NCI-H146 (cell line): Measurements from ENCODE around the gene PCBP2.
A peak's percentile ranks its signal among the peaks of the same experiment; 100 is the strongest.

Experiments
- DNase-seq: peaks from one replicate; lab custom pipeline; 2025; lab: John Stamatoyannopoulos, UW

Gene PCBP2

DNA sequence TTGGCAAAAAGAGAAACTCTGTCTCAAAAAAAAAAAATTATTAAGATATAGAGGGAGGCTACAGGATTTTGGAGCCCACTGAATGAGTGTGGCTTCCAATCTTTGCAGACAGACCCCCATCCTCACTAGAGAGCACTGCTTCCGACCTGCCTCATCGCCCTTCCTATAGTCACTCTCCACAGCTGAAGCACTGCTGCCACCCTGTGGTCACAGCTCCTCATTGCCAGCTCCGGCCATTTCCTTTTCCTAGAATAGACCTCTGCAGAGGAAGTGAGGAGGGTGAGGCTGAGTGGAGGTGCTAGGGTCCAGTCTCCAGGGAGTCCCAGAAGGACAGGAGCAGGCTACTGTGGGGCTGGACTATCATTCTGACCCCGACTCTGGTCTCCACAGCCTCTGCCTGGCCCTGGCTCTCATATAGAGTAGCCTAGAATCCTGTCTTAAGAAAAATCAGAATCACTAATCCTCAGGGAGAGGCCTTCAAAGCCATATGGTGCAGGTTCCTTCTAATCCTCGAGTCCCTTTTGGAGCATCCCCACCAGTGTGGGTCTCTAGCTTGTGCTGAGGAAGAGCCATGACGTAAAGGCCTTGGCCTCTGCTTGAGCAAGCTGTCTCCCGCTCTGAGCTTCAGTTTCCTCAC is 56.8 kb downstream of the PCBP2 start:
- DNase-seq: peak; percentile 76

DNA sequence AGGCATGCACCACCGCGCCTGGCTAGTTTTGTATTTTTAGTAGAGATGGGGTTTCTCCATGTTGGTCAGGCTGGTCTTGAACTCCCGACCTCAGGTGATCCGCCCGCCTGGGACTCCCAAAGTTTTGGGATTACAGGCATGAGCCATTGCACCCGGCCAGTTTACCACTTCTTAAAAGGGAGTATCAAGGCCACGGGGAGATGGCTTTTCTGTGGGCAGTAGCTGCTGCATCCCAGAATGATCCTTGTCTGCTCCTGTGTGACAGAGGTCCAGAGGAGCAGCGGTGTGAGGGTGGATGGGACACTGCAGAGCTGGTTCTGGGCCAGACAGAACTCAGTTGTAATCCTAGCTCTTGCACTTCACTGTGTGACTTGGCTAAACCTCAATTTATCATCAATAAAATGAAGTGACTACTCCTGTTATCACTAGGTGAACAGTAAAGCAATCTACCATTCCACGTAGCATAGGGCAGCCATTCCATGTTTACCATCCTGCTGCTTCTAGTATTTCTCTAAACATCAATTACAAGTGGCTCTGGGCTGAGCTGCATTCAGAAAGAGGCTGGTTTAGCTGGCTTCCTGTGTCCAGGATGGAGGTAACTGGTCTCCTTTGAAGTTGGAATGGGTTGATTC is 58.4 kb downstream of the PCBP2 start:
- DNase-seq: no peak

DNA sequence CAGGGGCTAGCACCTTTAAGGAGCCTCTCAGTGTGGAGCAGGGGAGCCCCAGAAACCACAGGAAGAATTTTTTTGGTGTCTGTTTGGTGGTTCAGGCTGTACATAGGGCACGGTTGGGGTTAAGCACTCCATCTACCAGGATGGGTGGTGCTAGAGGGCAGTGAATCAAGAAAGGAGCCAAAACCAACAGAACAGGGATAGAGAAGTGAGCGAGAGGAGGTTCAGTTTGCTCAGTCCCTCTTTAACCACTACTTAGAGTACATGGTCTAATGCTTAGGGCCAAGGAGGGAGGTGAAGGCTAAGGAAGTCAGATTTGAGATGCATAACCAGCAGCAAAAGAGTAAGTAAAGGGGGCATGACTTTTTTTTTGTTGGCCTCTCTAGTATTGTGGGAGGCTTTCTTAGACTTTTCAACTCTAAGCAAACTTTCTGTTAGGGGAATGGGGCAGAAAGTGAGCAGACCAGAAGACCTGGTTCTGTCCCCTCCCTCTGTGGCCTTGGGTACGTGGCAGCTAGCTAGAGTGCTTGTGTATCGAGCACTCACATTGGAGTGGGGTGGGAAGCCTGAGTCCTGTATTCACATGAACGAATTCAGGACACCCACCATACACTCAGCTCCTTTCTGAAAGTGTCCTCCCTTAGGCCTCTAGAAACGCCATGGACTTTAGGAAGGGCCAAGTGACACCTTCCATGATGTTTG is 62.0 kb downstream of the PCBP2 start:
- DNase-seq: no peak

- DNase-seq: no peak
These were observed 62.9 kb downstream of the PCBP2 start for GRCh38 chr12:53514628-53515290.

GRCh38 chr12:53515291-53515680 is 63.4 kb downstream of the PCBP2 start:
- no peak for DNase-seq

- DNase-seq: no peak
These were observed 65.0 kb downstream of the PCBP2 start for GRCh38 chr12:53516758-53517455.

DNA sequence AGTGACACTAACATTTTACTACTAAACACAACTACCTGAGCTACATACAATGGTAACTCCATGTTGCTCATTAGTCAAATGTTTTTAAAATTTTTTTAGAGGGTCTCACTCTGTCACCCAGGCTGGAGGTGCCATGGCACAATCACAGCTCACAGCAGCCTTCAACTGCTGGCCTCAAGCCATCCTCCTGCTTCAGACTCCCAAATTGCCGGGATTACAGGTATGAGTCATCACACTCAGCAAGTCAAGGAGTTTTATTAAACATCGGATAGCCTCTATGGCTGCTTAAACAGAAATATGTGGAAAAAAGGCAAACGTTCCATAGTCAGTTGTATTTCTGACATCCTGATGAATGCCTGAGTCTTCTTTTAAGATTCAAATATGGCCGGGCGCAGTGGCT is 66.5 kb downstream of the PCBP2 start:
- DNase-seq: no peak

GRCh38 chr12:53523131-53523530 is 71.2 kb downstream of the PCBP2 start:
- no peak for DNase-seq

GRCh38 chr12:53524476-53524875 is 72.6 kb downstream of the PCBP2 start:
- DNase-seq: no peak

DNA sequence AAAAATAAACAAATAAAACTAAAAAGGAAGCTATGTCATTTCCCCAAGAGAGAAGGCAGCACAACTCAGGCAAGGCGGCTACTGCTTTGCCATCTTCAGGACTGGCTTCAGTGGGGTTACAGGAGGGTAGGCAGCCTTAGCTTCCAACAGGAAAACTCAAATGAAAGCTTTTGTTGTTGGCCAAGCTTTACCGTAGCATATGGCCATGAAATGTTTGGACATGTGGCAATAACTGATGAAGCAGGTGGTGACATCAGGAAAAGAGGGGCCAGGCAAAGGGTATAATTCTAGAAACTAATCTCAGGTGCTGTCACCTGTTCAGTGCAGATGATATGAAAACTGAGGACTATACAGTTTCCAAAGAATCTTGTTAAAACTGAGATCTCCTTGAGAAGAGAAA is 78.2 kb downstream of the PCBP2 start:
- no peak for DNase-seq
